Measurements from ENCODE around the gene CYP46A1.

DNA sequence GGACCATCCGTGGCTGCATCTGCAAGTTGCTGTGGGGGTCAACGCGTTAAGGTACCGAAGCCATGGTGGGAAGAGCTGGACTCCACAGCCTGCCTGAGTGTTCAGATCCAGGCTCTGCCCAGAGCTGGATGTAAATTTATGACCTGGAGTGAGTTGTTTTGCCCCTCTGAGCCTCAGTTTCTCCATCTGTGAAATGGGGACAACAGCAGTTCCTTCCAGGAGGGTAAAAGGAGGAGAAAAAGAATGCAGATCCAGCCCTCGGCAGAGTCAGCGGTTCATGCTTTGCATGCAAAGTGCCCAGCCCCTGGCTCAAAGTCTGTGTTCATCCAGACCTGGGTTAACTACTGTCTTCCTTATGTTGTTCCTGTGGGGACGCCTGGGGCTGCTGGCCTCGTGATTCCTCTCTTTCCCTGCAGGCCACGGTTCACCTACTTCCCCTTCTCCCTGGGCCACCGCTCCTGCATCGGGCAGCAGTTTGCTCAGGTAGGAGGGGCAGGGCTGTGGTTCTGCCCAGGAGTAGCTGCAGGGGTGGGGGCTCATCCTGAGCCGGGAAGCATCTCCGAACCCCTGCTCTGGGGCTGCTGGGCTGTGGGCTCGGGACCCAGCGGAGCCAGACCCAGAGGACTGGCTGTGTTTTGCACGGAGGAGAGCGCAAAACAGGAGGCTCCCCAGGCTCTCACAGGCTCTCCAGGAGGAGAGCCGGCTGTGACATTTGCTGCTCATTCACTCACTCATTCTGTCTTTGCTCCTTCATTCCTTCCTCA is 41.9 kb downstream of the CYP46A1 start:
- TF ChIP-seq CTCF (IDR thresholded peaks at IDR 0.05) (no peak), POLR2A (IDR thresholded peaks at IDR 0.05) (no peak)
